PFSK-1 (cell line): ENCODE measurements around the gene GIMAP1.

Source experiments
- FOXP2 ChIP-seq: optimal IDR thresholded peaks from 2 replicates; pipeline ENCODE3; 2011; ENCODE audit warnings: borderline replicate concordance, control low read depth, inconsistent platforms; ENCODE audit not compliant: insufficient read depth; ENCODE audit errors: extremely low read length, extremely low read depth
- POLR2AphosphoS5 ChIP-seq: IDR thresholded peaks from 2 replicates; pipeline ENCODE4 v1.6.1; 2012; ENCODE audit warnings: low read depth, mild to moderate bottlenecking, control low read depth, low read length, moderate library complexity
- SIN3A ChIP-seq: IDR thresholded peaks from 2 replicates; pipeline ENCODE4 v1.6.1; 2012; ENCODE audit warnings: mild to moderate bottlenecking, low read length, moderate library complexity, borderline replicate concordance; ENCODE audit not compliant: insufficient read depth
- TAF1 ChIP-seq: IDR thresholded peaks from 2 replicates; pipeline ENCODE4 v1.6.1; 2012; ENCODE audit warnings: low read length, control low read depth, borderline replicate concordance; ENCODE audit not compliant: insufficient read depth
- TF ChIP-seq, protein P1 (sequence below), 2 experiments: IDR thresholded peaks; 2 replicates each; pipeline versions ENCODE4 v1.6.1 to v1.8.0; 2011 to 2012; ENCODE audit warnings: low read depth in 2 of 2, low read length in 2 of 2, control low read depth in 1 of 2, inconsistent platforms in 1 of 2, mild to moderate bottlenecking in 1 of 2, moderate library complexity in 1 of 2; ENCODE audit not compliant: insufficient read depth in 1 of 2

GIMAP1 gene

DNA sequence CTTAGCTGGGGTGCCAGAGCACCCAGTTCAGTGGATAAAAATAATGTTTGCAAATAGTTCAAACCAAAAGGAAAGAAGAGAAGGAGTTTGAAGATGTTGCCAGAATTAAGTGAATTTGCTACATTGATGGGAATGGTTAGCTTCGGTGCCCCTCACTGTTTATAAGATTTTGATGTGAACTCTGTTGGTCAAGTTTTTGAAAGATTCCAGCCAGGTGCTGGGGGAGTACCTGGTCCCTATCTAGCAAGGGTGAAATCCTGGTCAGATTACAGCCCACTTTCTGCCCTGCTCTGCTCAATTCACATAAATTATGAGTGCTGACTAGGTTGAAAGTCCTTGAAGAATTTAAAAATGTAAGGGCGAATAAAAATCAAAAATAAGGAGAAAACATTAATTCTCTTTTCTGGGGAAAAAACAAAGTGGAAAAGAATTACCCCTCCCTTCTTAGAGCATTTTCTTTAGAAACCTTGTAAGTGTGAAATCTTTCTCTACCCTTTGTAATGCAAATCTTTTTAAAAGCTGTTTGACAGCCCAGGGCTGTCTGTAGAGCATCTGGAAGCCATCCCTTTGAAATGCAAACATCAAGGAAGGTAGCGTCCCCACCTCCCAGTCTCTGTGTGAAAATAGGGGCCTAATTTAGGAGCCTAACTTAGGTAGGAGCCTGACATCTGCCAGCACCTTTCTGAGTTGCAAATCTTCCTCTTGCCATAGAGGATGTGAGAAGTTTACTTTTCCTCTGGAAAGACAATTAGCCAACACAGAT lies 19.4 kb downstream of the GIMAP1 start:
- TF ChIP-seq, protein P1, sequence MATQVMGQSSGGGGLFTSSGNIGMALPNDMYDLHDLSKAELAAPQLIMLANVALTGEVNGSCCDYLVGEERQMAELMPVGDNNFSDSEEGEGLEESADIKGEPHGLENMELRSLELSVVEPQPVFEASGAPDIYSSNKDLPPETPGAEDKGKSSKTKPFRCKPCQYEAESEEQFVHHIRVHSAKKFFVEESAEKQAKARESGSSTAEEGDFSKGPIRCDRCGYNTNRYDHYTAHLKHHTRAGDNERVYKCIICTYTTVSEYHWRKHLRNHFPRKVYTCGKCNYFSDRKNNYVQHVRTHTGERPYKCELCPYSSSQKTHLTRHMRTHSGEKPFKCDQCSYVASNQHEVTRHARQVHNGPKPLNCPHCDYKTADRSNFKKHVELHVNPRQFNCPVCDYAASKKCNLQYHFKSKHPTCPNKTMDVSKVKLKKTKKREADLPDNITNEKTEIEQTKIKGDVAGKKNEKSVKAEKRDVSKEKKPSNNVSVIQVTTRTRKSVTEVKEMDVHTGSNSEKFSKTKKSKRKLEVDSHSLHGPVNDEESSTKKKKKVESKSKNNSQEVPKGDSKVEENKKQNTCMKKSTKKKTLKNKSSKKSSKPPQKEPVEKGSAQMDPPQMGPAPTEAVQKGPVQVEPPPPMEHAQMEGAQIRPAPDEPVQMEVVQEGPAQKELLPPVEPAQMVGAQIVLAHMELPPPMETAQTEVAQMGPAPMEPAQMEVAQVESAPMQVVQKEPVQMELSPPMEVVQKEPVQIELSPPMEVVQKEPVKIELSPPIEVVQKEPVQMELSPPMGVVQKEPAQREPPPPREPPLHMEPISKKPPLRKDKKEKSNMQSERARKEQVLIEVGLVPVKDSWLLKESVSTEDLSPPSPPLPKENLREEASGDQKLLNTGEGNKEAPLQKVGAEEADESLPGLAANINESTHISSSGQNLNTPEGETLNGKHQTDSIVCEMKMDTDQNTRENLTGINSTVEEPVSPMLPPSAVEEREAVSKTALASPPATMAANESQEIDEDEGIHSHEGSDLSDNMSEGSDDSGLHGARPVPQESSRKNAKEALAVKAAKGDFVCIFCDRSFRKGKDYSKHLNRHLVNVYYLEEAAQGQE (IDR thresholded peaks at IDR 0.05; ENCODE audit: insufficient read depth in 1 of 2, low read depth in 2 of 2, low read length in 2 of 2), result no peak
- no peak for TF ChIP-seq TAF1
- no peak for TF ChIP-seq POLR2AphosphoS5
- no peak for TF ChIP-seq SIN3A

DNA sequence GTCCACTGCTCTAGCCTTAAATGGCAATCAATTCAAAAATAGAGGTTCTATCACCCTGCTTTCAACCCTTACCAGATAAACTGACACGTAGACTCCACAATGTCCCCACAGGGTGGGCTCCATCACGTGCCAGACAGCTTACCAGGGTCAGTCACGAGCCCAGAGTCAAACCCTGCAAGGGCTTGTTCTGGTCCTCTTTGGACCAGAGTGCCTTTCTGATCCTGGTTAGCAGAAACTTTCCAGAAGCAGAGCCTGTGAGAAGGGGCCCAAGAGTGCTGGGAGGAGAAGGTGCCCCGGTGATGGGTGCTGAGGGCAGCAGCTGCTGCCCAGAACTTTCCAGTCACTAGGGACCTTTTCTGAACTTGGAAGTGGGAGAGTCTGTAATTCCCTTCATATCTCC lies 20.5 kb downstream of the GIMAP1 start:
- TF ChIP-seq FOXP2, result no peak
- no peak for TF ChIP-seq TAF1
- TF ChIP-seq, protein P1 (IDR thresholded peaks at IDR 0.05; ENCODE audit: insufficient read depth in 1 of 2, low read depth in 2 of 2, low read length in 2 of 2), result no peak
- no peak for TF ChIP-seq SIN3A
- TF ChIP-seq POLR2AphosphoS5, result no peak

DNA sequence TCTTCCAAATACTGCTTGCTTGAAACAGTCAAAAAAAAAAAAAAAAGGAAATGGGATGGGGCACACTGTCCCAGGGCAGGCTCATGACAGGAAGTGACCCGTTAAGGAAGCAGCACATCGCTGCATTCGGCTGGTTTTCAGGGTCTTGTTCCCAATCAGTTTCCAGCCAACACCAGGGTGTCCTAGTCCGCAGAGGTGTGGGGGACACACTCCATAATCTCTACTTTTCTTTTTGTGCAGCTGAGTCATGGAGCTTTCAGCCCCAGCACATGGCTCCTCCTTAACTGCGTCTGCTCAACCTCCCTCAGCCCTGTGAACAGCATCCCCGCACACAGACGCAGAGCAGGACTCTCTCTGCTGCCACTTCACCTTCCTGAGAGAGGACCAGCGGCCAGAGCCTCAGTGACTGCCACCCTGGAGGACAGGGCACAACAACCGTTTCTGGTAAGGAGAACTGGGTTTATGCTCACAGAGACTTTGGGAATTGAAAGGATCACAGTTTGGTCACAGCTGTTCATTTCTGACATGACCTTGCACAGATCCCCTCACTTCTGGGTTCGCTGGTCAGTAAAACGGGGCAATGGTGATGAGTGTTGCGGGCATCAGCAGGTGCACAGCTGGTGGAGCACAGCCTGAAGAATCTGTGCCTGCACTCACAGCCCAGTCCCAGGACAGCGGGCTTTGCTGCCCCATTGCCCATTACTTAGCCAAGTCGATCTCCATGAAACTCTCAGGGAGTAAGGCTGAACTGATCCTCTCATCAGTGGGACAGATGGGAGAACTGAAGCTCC lies 21.0 kb downstream of the GIMAP1 start, which contains the start of gene GIMAP5:
Gene GIMAP5 (plus strand): TSS at position 154 of the 791 bp plus-strand sequence. CDS start 3,467 bp downstream, outside the sequence.
- TF ChIP-seq, protein P1 (IDR thresholded peaks at IDR 0.05; ENCODE audit: insufficient read depth in 1 of 2, low read depth in 2 of 2, low read length in 2 of 2), result no peak
- TF ChIP-seq SIN3A (no peak), TAF1 (no peak), POLR2AphosphoS5 (no peak), FOXP2 (no peak)

DNA sequence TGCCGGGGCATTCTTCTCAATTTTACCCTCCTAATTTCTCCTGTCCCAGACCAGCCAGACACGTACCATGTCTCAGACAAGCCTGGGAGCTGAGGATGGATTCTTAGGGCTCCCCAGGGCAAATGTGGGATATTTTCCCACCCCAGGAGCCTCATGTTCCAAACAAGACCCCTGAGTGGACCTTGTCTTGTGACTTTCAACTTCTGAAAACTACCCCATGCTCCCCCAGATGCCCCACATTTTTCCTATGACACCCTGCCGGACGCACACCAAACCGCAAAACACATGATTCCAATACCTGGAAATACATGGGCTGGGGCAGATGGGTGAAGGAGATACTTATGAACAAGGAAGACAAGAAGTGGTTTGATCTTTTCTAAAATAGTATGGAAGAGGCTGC lies 21.7 kb downstream of the GIMAP1 start:
- TF ChIP-seq, protein P1 (IDR thresholded peaks at IDR 0.05; ENCODE audit: insufficient read depth in 1 of 2, low read depth in 2 of 2, low read length in 2 of 2), result no peak
- TF ChIP-seq FOXP2 (no peak), SIN3A (no peak), TAF1 (no peak), POLR2AphosphoS5 (no peak)
